ENCODE data around the gene CST3. TPM values are rescaled to one million over a fixed set of nuclear protein-coding genes. Genes with fewer than 3 reads are reported as not detected.

Gene CST3
- total and polyA plus RNA-seq, 5 donors from 2014 or later: 0.73 to 2.7 (median 1.6) TPM

- H3K27ac ChIP-seq (ENCODE audit: insufficient read depth, low read length, poor library complexity, severe bottlenecking): no peak overlapping the region
- H3K4me1 ChIP-seq (ENCODE audit: control insufficient read depth, insufficient read depth, low read length, poor library complexity, severe bottlenecking): no peaks in the 10 kb centered on the region
- H3K9me3 ChIP-seq (ENCODE audit: control insufficient read depth in 2 of 2, low read length in 2 of 2): no peaks in the 10 kb centered on the region
- Mint-ChIP-seq H3K36me3 (no peaks in the 10 kb centered on the region), H3K4me3 (no peak overlapping the region), H3K4me1 (no peaks in the 10 kb centered on the region), H3K27ac (no peak overlapping the region), H3K27me3 (no peaks in the 10 kb centered on the region), H3K9me3 (peaks cover 0 to 4% (median 0%) of the 10 kb centered on the region in 7 donors)
- DNase-seq (no peak), ATAC-seq (ENCODE audit: low read depth in 2 of 2) (no peak)
- no peaks in the 10 kb centered on the region for H3K27me3 ChIP-seq (ENCODE audit: control insufficient read depth, insufficient read depth, low read length)
- no peak overlapping the region for H3K4me3 ChIP-seq (ENCODE audit: low read depth, low read length)
- H3K36me3 ChIP-seq (ENCODE audit: control insufficient read depth, insufficient read depth, low read length): no peaks in the 10 kb centered on the region
Measured at GRCh38 chr20:23586735-23587525, 50.8 kb downstream of the CST3 start.

DNA sequence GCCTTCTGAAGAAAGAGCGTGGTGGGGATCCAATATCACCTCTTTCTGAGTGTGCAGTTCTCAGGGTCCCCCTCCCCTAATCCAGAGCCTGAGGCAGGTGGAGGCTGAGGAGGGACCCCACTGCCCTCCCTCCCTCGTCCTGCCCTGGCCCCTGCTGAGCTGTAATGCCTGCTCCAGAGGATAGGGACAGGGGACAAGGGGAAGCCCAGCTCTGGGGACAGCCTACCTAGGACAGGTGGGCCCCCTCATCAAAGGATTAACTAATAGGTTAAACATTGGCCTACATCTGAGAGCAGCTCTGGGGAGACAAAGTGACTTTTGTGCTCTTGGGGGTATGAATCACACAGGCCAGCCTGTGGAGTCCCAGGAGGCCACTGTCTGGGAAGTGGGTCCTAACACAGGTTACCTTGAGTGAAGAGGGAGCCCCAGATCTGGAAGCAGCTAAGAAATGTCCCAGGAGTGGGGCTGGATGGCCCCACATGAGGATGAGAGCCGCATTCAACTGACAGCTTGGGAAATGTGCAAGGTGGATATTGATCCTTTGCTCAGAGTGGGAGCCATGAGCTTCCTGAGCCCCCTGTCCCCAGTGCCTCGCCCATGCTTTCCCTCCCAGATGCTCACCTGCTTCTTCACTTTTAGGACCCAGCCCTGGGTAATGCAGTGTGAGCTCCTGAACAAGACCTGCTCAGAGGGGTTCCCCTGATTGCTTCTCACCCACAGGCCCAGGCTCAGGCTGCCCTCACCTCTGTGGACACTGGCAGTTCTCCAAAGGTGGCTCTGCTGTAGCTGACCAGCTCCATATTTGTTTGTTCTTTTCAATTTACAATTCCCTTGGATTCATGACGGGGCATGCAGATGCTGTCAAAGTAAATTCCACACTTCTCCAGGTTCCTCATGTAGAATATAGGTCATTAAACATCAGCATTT is 51.7 kb downstream of the CST3 start:
- H3K4me3 ChIP-seq (ENCODE audit: low read depth, low read length): no peak overlapping the region

DNA sequence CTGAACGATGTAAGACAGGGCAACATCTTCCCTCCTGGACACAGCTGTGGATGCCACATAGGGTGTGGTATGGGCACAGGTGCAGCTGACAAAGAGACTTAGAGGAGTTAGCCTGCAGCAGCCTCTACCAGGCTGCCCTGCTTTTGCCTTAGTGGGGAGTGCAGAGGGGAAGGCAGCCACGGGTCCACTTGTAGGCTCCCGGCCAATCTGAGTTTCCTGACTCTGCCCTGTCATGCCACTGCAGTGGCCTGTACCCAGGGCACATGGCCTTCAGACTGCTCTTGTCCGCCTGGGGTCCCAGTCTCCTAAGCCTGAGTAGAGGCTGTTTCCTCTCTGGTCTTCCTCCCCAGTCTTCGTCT is 52.3 kb downstream of the CST3 start:
- H3K36me3 Mint-ChIP-seq: no peaks in the 10 kb centered on the region
- no peaks in the 10 kb centered on the region for H3K27me3 Mint-ChIP-seq
- no peak for ATAC-seq (ENCODE audit: low read depth in 2 of 2)
- no peaks in the 10 kb centered on the region for H3K4me1 ChIP-seq (ENCODE audit: control insufficient read depth, insufficient read depth, low read length, poor library complexity, severe bottlenecking)
- no peaks in the 10 kb centered on the region for H3K4me1 Mint-ChIP-seq
- no peak overlapping the region for H3K4me3 ChIP-seq (ENCODE audit: low read depth, low read length)
- no peak overlapping the region for H3K27ac ChIP-seq (ENCODE audit: insufficient read depth, low read length, poor library complexity, severe bottlenecking)
- no peak for DNase-seq
- peaks cover 0 to 4% (median 3%) of the 10 kb centered on the region in 7 donors for H3K9me3 Mint-ChIP-seq
- H3K9me3 ChIP-seq (ENCODE audit: control insufficient read depth in 2 of 2, low read length in 2 of 2): no peaks in the 10 kb centered on the region
- no peak overlapping the region for H3K27ac Mint-ChIP-seq
- H3K4me3 Mint-ChIP-seq: no peak overlapping the region
- no peaks in the 10 kb centered on the region for H3K36me3 ChIP-seq (ENCODE audit: control insufficient read depth, insufficient read depth, low read length)
- H3K27me3 ChIP-seq (ENCODE audit: control insufficient read depth, insufficient read depth, low read length): no peaks in the 10 kb centered on the region

More for the DNA sequence above, 51.7 kb downstream of the CST3 start:
- Mint-ChIP-seq H3K9me3 (peaks cover 0 to 4% (median 0%) of the 10 kb centered on the region in 7 donors), H3K36me3 (no peaks in the 10 kb centered on the region), H3K4me1 (no peaks in the 10 kb centered on the region), H3K27me3 (no peaks in the 10 kb centered on the region), H3K4me3 (no peak overlapping the region), H3K27ac (no peak overlapping the region)
- Histone ChIP-seq H3K4me1 (ENCODE audit: control insufficient read depth, insufficient read depth, low read length, poor library complexity, severe bottlenecking) (no peaks in the 10 kb centered on the region), H3K36me3 (ENCODE audit: control insufficient read depth, insufficient read depth, low read length) (no peaks in the 10 kb centered on the region), H3K27ac (ENCODE audit: insufficient read depth, low read length, poor library complexity, severe bottlenecking) (no peak overlapping the region), H3K27me3 (ENCODE audit: control insufficient read depth, insufficient read depth, low read length) (no peaks in the 10 kb centered on the region), H3K9me3 (ENCODE audit: control insufficient read depth in 2 of 2, low read length in 2 of 2) (no peaks in the 10 kb centered on the region)
- DNase-seq (no peak), ATAC-seq (ENCODE audit: low read depth in 2 of 2) (no peak)

- ATAC-seq (ENCODE audit: low read depth in 2 of 2) (no peak), DNase-seq (no peak)
- H3K4me1 Mint-ChIP-seq: no peaks in the 10 kb centered on the region
- H3K36me3 Mint-ChIP-seq: no peaks in the 10 kb centered on the region
- no peak overlapping the region for H3K4me3 Mint-ChIP-seq
- no peaks in the 10 kb centered on the region for H3K4me1 ChIP-seq (ENCODE audit: control insufficient read depth, insufficient read depth, low read length, poor library complexity, severe bottlenecking)
- H3K9me3 Mint-ChIP-seq: peaks cover 0 to 4% (median 3%) of the 10 kb centered on the region in 7 donors
- H3K9me3 ChIP-seq (ENCODE audit: control insufficient read depth in 2 of 2, low read length in 2 of 2): no peaks in the 10 kb centered on the region
- H3K27me3 ChIP-seq (ENCODE audit: control insufficient read depth, insufficient read depth, low read length): no peaks in the 10 kb centered on the region
- H3K27me3 Mint-ChIP-seq: no peaks in the 10 kb centered on the region
- H3K4me3 ChIP-seq (ENCODE audit: low read depth, low read length): no peak overlapping the region
- H3K36me3 ChIP-seq (ENCODE audit: control insufficient read depth, insufficient read depth, low read length): no peaks in the 10 kb centered on the region
- no peak overlapping the region for H3K27ac ChIP-seq (ENCODE audit: insufficient read depth, low read length, poor library complexity, severe bottlenecking)
- H3K27ac Mint-ChIP-seq: no peak overlapping the region
Measured at GRCh38 chr20:23584434-23585199, 53.1 kb downstream of the CST3 start.

Other genes starting within 250 kb of the CST3 start
- gene NAPB, start 216.5 kb downstream of the CST3 start, total RNA-seq: 10.6 TPM
- 1 to 10 TPM; 3.6 to 4.8 (median 4.2) TPM for gene NAPB, start 216.5 kb downstream of the CST3 start, polyA plus RNA-seq
- not detected for gene CSTL1, start 198.3 kb downstream of the CST3 start, total RNA-seq
- not detected for gene CSTL1, start 198.3 kb downstream of the CST3 start, polyA plus RNA-seq
- gene CST11, start 185.1 kb downstream of the CST3 start, total RNA-seq: not detected
- not detected for gene CST11, start 185.1 kb downstream of the CST3 start, polyA plus RNA-seq
- gene CST8, start 146.8 kb downstream of the CST3 start, total RNA-seq: not detected
- gene CST8, start 146.8 kb downstream of the CST3 start, polyA plus RNA-seq: not detected
- gene CST9L, start 69.5 kb downstream of the CST3 start, total RNA-seq: not detected
- gene CST9L, start 69.5 kb downstream of the CST3 start, polyA plus RNA-seq: not detected
- not detected for gene CST9, start 32.0 kb downstream of the CST3 start, total RNA-seq
- not detected for gene CST9, start 32.0 kb downstream of the CST3 start, polyA plus RNA-seq
- not detected for gene CST4, start 51.1 kb upstream of the CST3 start, total RNA-seq
- not detected for gene CST4, start 51.1 kb upstream of the CST3 start, polyA plus RNA-seq
- gene CST1, start 113.0 kb upstream of the CST3 start, total RNA-seq: not detected
- not detected for gene CST1, start 113.0 kb upstream of the CST3 start, polyA plus RNA-seq
- gene CST2, start 188.8 kb upstream of the CST3 start, total RNA-seq: not detected
- gene CST2, start 188.8 kb upstream of the CST3 start, polyA plus RNA-seq: not detected
- not detected for gene CST5, start 241.8 kb upstream of the CST3 start, total RNA-seq
- gene CST5, start 241.8 kb upstream of the CST3 start, polyA plus RNA-seq: not detected